Keratinocyte (primary cell): ENCODE results near the gene USP34. TPM values are rescaled to one million over a fixed set of nuclear protein-coding genes. Genes with fewer than 3 reads are reported as not detected.

ENCODE experiments used
- DNase-seq: peaks from one replicate; pipeline ENCODE4 v3.0.0-alpha.2; 2011; ENCODE audit warnings: low read depth, missing footprints, low spot score
- FAIRE-seq: peaks from 2 replicates; lab custom pipeline; 2011; peaks lifted over from hg19 to GRCh38; lab: Jason Lieb, UNC
- H2AFZ ChIP-seq: 2 replicates; pipeline ENCODE4 v1.6.0; 2012; ENCODE audit warnings: low read length, control low read depth, inconsistent platforms; ENCODE audit not compliant: control insufficient read depth
- H3K27ac ChIP-seq: 2 replicates; pipeline ENCODE4 v1.5.1; 2011; ENCODE audit warnings: low read length; ENCODE audit not compliant: control insufficient read depth, insufficient read depth
- H3K27me3 ChIP-seq: 3 replicates; pipeline ENCODE4 v1.6.0; 2011; ENCODE audit warnings: low read length; ENCODE audit not compliant: control insufficient read depth, insufficient read depth; ENCODE audit errors: extremely low read depth
- H3K36me3 ChIP-seq, 2 experiments: 2 replicates in 1 of 2; 3 replicates in 1 of 2; pipeline ENCODE4 v1.5.1; 2011; ENCODE audit warnings: low read length in 2 of 2, mild to moderate bottlenecking in 1 of 2; ENCODE audit not compliant: control insufficient read depth in 2 of 2, insufficient read depth in 2 of 2; ENCODE audit errors: extremely low read depth in 1 of 2
- H3K4me1 ChIP-seq: 3 replicates; pipeline ENCODE4 v1.5.1; 2011; ENCODE audit warnings: low read length; ENCODE audit not compliant: control insufficient read depth, insufficient read depth; ENCODE audit errors: extremely low read depth
- H3K4me2 ChIP-seq: 3 replicates; pipeline ENCODE4 v1.6.0; 2011; ENCODE audit warnings: low read depth, low read length; ENCODE audit not compliant: control insufficient read depth, insufficient read depth; ENCODE audit errors: extremely low read depth
- H3K4me3 ChIP-seq, 3 experiments: fragments of 200-600 bp in 1 of 3; sonication (generic) in 1 of 3; 2 replicates in 2 of 3; 3 replicates in 1 of 3; pipeline ENCODE4 v1.5.1; 2011 to 2016; ENCODE audit warnings: low read length in 3 of 3, mild to moderate bottlenecking in 3 of 3, control low read depth in 2 of 3, inconsistent platforms in 1 of 3, low read depth in 1 of 3, mixed read lengths in 1 of 3, mixed run types in 1 of 3, moderate library complexity in 1 of 3; ENCODE audit not compliant: control insufficient read depth in 2 of 3, insufficient read depth in 2 of 3; ENCODE audit errors: extremely low read depth in 1 of 3
- H3K79me2 ChIP-seq: 2 replicates; pipeline ENCODE4 v1.6.0; 2012; ENCODE audit warnings: low read length; ENCODE audit not compliant: control insufficient read depth, insufficient read depth
- H3K9ac ChIP-seq: 3 replicates; pipeline ENCODE4 v1.6.0; 2011; ENCODE audit warnings: low read length; ENCODE audit not compliant: control insufficient read depth, insufficient read depth; ENCODE audit errors: extremely low read depth
- H3K9me1 ChIP-seq: 3 replicates; pipeline ENCODE4 v1.6.0; 2011; ENCODE audit warnings: low read length; ENCODE audit not compliant: control insufficient read depth, insufficient read depth; ENCODE audit errors: extremely low read depth
- H3K9me3 ChIP-seq: 2 replicates; pipeline ENCODE4 v1.5.1; 2012; ENCODE audit warnings: low read depth, low read length; ENCODE audit not compliant: control insufficient read depth
- H4K20me1 ChIP-seq: 3 replicates; pipeline ENCODE4 v1.6.0; 2011; ENCODE audit warnings: low read length; ENCODE audit not compliant: control insufficient read depth, insufficient read depth; ENCODE audit errors: extremely low read depth
- EZH2 ChIP-seq: IDR thresholded peaks from one replicate; pipeline ENCODE4 v1.6.1; 2012; ENCODE audit warnings: inconsistent platforms, mild to moderate bottlenecking, low read length, moderate library complexity
- dilution Hi-C: fragments of 300-500 bp; cut with MboI; formaldehyde crosslinking; loops from one replicate; pipeline ENCODE4 v1.7.0; 2020; ENCODE audit warnings: low sequenced_read_pairs; ENCODE audit not compliant: extremely low pct_ligation_motif_present
- polyA plus RNA-seq, 5 experiments: library from polyadenylated mRNA; depleted of rRNA in 3 of 5; stranded (reverse) in 3 of 5; stranded (forward) in 1 of 5; unstranded in 1 of 5; fragments of >200 nt; gene quantifications; 1 replicate in 1 of 5; 2 replicates in 3 of 5; 3 replicates in 1 of 5; pipeline versions ENCODE4 v1.2.1 to v1.2.3, GENCODE V29; 2011 to 2012; ENCODE audit warnings: missing spikeins in 2 of 5, low read depth in 1 of 5, low replicate concordance in 1 of 5
- TF ChIP-seq, protein P1 (sequence below), 3 experiments: IDR thresholded peaks in 1 of 3; conservative IDR thresholded peaks in 1 of 3; optimal IDR thresholded peaks in 1 of 3; 2 replicates in 2 of 3; 3 replicates in 1 of 3; pipeline versions ENCODE3 to v1.5.1; 2011; ENCODE audit warnings: low read length in 3 of 3, mild to moderate bottlenecking in 3 of 3, moderate library complexity in 2 of 3, control low read depth in 1 of 3, inconsistent platforms in 1 of 3; ENCODE audit not compliant: insufficient read depth in 2 of 3; ENCODE audit errors: extremely low read depth in 1 of 3

USP34 gene
- polyA plus RNA-seq, 1 donor (not counting 4 experiments of a cell fraction or from before 2014, with no cell fraction given) = 54.7 TPM

DNA sequence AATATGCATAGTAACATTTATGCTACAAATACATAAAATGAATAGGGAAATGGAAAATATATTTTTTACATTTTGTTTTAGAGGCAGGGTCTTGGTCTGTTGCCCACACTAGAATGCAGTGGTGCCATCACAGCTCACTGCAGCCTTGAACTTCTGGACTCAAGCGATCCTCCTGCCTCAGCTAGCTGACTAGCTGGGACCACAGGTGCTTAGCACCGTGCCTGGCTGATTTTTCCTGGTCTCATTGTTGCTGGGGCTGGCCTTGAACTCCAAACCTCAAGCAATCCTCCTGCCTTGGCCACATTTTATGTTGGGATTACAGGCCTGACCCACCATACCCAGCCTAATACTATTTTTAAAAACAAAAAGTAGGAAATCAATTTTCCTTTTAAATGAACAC, 34.1 kb upstream of the USP34 start:
- Histone ChIP-seq H3K4me2 (no peak overlapping the region), H3K9me3 (no peaks in the 10 kb centered on the region), H3K4me1 (no peaks in the 10 kb centered on the region), H4K20me1 (peaks cover 9% of the 10 kb centered on the region), H3K79me2 (peaks cover 78% of the 10 kb centered on the region), H2AFZ (no peak overlapping the region), H3K9me1 (no peaks in the 10 kb centered on the region), H3K36me3 (peaks cover 12% of the 10 kb centered on the region in 2 experiments), H3K27ac (no peak overlapping the region), H3K9ac (no peak overlapping the region), H3K4me3 (no peak overlapping the region), H3K27me3 (no peaks in the 10 kb centered on the region)
- FAIRE-seq = no peak
- dilution Hi-C loops = no loop called here
- TF ChIP-seq, protein P1, sequence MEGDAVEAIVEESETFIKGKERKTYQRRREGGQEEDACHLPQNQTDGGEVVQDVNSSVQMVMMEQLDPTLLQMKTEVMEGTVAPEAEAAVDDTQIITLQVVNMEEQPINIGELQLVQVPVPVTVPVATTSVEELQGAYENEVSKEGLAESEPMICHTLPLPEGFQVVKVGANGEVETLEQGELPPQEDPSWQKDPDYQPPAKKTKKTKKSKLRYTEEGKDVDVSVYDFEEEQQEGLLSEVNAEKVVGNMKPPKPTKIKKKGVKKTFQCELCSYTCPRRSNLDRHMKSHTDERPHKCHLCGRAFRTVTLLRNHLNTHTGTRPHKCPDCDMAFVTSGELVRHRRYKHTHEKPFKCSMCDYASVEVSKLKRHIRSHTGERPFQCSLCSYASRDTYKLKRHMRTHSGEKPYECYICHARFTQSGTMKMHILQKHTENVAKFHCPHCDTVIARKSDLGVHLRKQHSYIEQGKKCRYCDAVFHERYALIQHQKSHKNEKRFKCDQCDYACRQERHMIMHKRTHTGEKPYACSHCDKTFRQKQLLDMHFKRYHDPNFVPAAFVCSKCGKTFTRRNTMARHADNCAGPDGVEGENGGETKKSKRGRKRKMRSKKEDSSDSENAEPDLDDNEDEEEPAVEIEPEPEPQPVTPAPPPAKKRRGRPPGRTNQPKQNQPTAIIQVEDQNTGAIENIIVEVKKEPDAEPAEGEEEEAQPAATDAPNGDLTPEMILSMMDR (optimal IDR thresholded peaks at IDR 0.05 in 1 of 3, IDR thresholded peaks at IDR 0.05 in 1 of 3, conservative IDR thresholded peaks at IDR 0.05 in 1 of 3; ENCODE audit: extremely low read depth in 1 of 3, insufficient read depth in 2 of 3, low read length in 3 of 3) = no peak
- TF ChIP-seq EZH2 = no peak
- DNase-seq = no peak

DNA sequence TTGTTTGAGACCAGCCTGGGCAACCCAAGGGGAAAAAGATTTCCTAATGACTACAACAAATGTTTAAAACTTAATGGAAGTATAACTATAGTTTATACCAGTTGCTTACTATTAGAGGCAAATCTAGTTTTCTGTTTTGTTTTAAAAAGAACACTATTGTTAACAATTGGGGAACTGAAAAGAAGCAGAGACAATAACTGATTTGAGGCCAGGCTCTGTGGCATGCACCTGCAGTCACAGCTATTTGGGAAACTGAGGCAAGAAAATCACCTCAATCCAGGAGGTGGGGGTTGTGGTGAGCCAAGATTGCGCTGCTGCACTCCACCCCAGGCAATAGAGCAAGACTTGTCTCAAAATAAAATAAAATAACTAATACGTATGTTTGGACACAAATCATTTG, 28.2 kb upstream of the USP34 start:
- dilution Hi-C loops = no loop called here
- Histone ChIP-seq H3K36me3 (peaks cover 16 to 19% of the 10 kb centered on the region in 2 experiments), H4K20me1 (no peaks in the 10 kb centered on the region), H2AFZ (no peak overlapping the region), H3K9me1 (no peaks in the 10 kb centered on the region), H3K4me1 (no peaks in the 10 kb centered on the region), H3K79me2 (peaks cover 27% of the 10 kb centered on the region), H3K9me3 (no peaks in the 10 kb centered on the region), H3K4me3 (no peak overlapping the region), H3K4me2 (no peak overlapping the region), H3K27me3 (no peaks in the 10 kb centered on the region), H3K9ac (no peak overlapping the region), H3K27ac (no peak overlapping the region)
- FAIRE-seq (no peak), DNase-seq (no peak)
- TF ChIP-seq, protein P1 (optimal IDR thresholded peaks at IDR 0.05 in 1 of 3, IDR thresholded peaks at IDR 0.05 in 1 of 3, conservative IDR thresholded peaks at IDR 0.05 in 1 of 3; ENCODE audit: extremely low read depth in 1 of 3, insufficient read depth in 2 of 3, low read length in 3 of 3) = no peak
- TF ChIP-seq EZH2 = no peak
